SK-N-SH (cell line): ENCODE measurements around the gene KYNU. TPM values are rescaled to one million over a fixed set of nuclear protein-coding genes. Genes with fewer than 3 reads are reported as not detected.

ENCODE experiments used
- CTCF ChIA-PET: fragments of 300-600, 350-600 bp; formaldehyde crosslinking; extraction: SDS; loops from one replicate; lab custom pipeline; 2021; lab: Yijun Ruan, JAX
- POLR2A ChIA-PET: fragments of 350-600 bp; sonication (Branson Sonifier 250); formaldehyde crosslinking; extraction: SDS; loops from one replicate; lab custom pipeline; 2020; ENCODE audit warnings: antibody characterized with exemption, inconsistent platforms; lab: Yijun Ruan, JAX
- DNase-seq: peaks from one replicate; pipeline ENCODE4 v3.0.0; 2012
- H2AFZ ChIP-seq: fragments of 200-600 bp; sonication (generic); 2 replicates; pipeline ENCODE4 v1.8.1; 2016; ENCODE audit warnings: antibody characterized with exemption, mild to moderate bottlenecking, low read depth
- H3F3A ChIP-seq: fragments of 200-600 bp; sonication (generic); replicated peaks from 2 replicates; pipeline ENCODE3; 2016; ENCODE audit warnings: antibody characterized with exemption, mild to moderate bottlenecking; ENCODE audit not compliant: insufficient read depth
- H3K27ac ChIP-seq, 2 experiments: fragments of 200-500 bp in 1 of 2; fragments of 200-600 bp in 1 of 2; sonication (Bioruptor generic) in 1 of 2; sonication (generic), shearing (Covaris generic) in 1 of 2; 2 replicates each; pipeline versions ENCODE4 v1.5.1 to v1.6.1; 2014 to 2016; ENCODE audit warnings: low read depth in 2 of 2, inconsistent platforms in 1 of 2, low read length in 1 of 2, mild to moderate bottlenecking in 1 of 2, mixed read lengths in 1 of 2
- H3K27me3 ChIP-seq: fragments of 200-600 bp; sonication (generic), shearing (Covaris generic); 2 replicates; pipeline ENCODE4 v1.6.1; 2016; ENCODE audit warnings: mixed run types; ENCODE audit not compliant: insufficient read depth
- H3K36me3 ChIP-seq, 2 experiments: fragments of 200-500 bp in 1 of 2; fragments of 200-600 bp in 1 of 2; sonication (Bioruptor generic) in 1 of 2; sonication (generic) in 1 of 2; replicated peaks in 1 of 2; 2 replicates each; pipeline versions ENCODE3 to v1.5.1; 2014 to 2016; ENCODE audit warnings: low read length in 1 of 2, mild to moderate bottlenecking in 1 of 2; ENCODE audit not compliant: insufficient read depth in 2 of 2, control insufficient read depth in 1 of 2
- H3K4me1 ChIP-seq, 2 experiments: fragments of 200-500 bp in 1 of 2; fragments of 200-600 bp in 1 of 2; sonication (Bioruptor generic) in 1 of 2; sonication (generic), shearing (Covaris generic) in 1 of 2; 2 replicates each; pipeline versions ENCODE4 v1.5.1 to v1.6.1; 2014 to 2016; ENCODE audit warnings: low read depth in 1 of 2, low read length in 1 of 2, mixed run types in 1 of 2; ENCODE audit not compliant: insufficient read depth in 2 of 2, control insufficient read depth in 1 of 2
- H3K4me2 ChIP-seq: fragments of 200-600 bp; sonication (generic), shearing (Covaris generic); 2 replicates; pipeline ENCODE4 v1.6.1; 2017; ENCODE audit warnings: mixed run types
- H3K4me3 ChIP-seq, 2 experiments: fragments of 200-500 bp in 1 of 2; fragments of 200-600 bp in 1 of 2; sonication (Bioruptor generic) in 1 of 2; sonication (generic), shearing (Covaris generic) in 1 of 2; 2 replicates each; pipeline versions ENCODE4 v1.5.1 to v1.8.1; 2014 to 2016; ENCODE audit warnings: low read depth in 2 of 2, inconsistent platforms in 1 of 2, low read length in 1 of 2, mild to moderate bottlenecking in 1 of 2, mixed read lengths in 1 of 2, moderate library complexity in 1 of 2
- H3K79me2 ChIP-seq: fragments of 200-600 bp; sonication (generic); 2 replicates; pipeline ENCODE4 v1.8.1; 2017; ENCODE audit warnings: mild to moderate bottlenecking; ENCODE audit not compliant: insufficient read depth
- H3K9ac ChIP-seq: fragments of 200-600 bp; sonication (generic); 2 replicates; pipeline ENCODE4 v1.6.1; 2017; ENCODE audit warnings: mixed run types
- H3K9me2 ChIP-seq: fragments of 200-600 bp; sonication (generic); 2 replicates; pipeline ENCODE4 v1.6.1; 2017; ENCODE audit warnings: mixed run types
- H3K9me3 ChIP-seq: fragments of 200-600 bp; sonication (generic); 2 replicates; pipeline ENCODE4 v1.6.1; 2017; ENCODE audit warnings: mixed run types, mild to moderate bottlenecking, moderate library complexity
- H4K20me1 ChIP-seq: fragments of 200-600 bp; sonication (generic); 2 replicates; pipeline ENCODE4 v1.6.1; 2017; ENCODE audit warnings: mild to moderate bottlenecking, mixed run types; ENCODE audit not compliant: insufficient read depth
- ELF1 ChIP-seq: IDR thresholded peaks from 2 replicates; pipeline ENCODE4 v1.4.0; 2012
- EP300 ChIP-seq, 2 experiments: IDR thresholded peaks; 2 replicates each; pipeline versions ENCODE4 v1.4.0 to v1.6.1; 2012; ENCODE audit warnings: borderline replicate concordance in 1 of 2, low read depth in 1 of 2, low read length in 1 of 2
- FOSL2 ChIP-seq: IDR thresholded peaks from 2 replicates; pipeline ENCODE4 v1.4.0; 2012; ENCODE audit warnings: low read depth, mild to moderate bottlenecking, moderate library complexity, borderline replicate concordance
- FOXJ3 ChIP-seq: sonication (generic); formaldehyde crosslinking; IDR thresholded peaks from 2 replicates; pipeline ENCODE4 v1.5.1; 2020; ENCODE audit warnings: mild to moderate bottlenecking, missing genetic modification reagents
- GABPA ChIP-seq: IDR thresholded peaks from 2 replicates; pipeline ENCODE4 v1.4.0; 2012; ENCODE audit warnings: low read depth, mild to moderate bottlenecking
- GATA2 ChIP-seq: sonication (generic); formaldehyde crosslinking; IDR thresholded peaks from 2 replicates; pipeline ENCODE4 v1.5.0; 2020; ENCODE audit warnings: mild to moderate bottlenecking, missing genetic modification reagents
- JUND ChIP-seq: IDR thresholded peaks from 2 replicates; pipeline ENCODE4 v1.4.0; 2012
- MAX ChIP-seq: IDR thresholded peaks from 2 replicates; pipeline ENCODE4 v1.4.0; 2012; ENCODE audit warnings: low read depth
- MEF2A ChIP-seq: IDR thresholded peaks from 2 replicates; pipeline ENCODE4 v1.4.0; 2012; ENCODE audit warnings: low read depth, borderline replicate concordance
- NFIC ChIP-seq: IDR thresholded peaks from 2 replicates; pipeline ENCODE4 v1.4.0; 2012; ENCODE audit warnings: borderline replicate concordance
- NRF1 ChIP-seq: IDR thresholded peaks from 2 replicates; pipeline ENCODE4 v1.6.1; 2012; ENCODE audit warnings: low read depth, mild to moderate bottlenecking, low read length
- POLR2AphosphoS5 ChIP-seq: IDR thresholded peaks from 2 replicates; pipeline ENCODE4 v1.6.1; 2012; ENCODE audit warnings: low read depth, low read length
- RXRA ChIP-seq: IDR thresholded peaks from 2 replicates; pipeline ENCODE4 v1.4.0; 2012; ENCODE audit warnings: low read depth, mild to moderate bottlenecking, borderline replicate concordance
- SIN3A ChIP-seq: IDR thresholded peaks from 2 replicates; pipeline ENCODE4 v1.6.1; 2012; ENCODE audit warnings: low read depth, mild to moderate bottlenecking, low read length, moderate library complexity, borderline replicate concordance
- SMC3 ChIP-seq: IDR thresholded peaks from 2 replicates; pipeline ENCODE4 v1.6.1; 2012; ENCODE audit warnings: low read depth, low read length, improper control_type of control experiment
- TAF1 ChIP-seq: IDR thresholded peaks from 2 replicates; pipeline ENCODE4 v1.6.1; 2012; ENCODE audit warnings: low read depth, mild to moderate bottlenecking, low read length, moderate library complexity, borderline replicate concordance
- TCF12 ChIP-seq: IDR thresholded peaks from 2 replicates; pipeline ENCODE4 v1.4.0; 2012
- TEAD4 ChIP-seq: IDR thresholded peaks from 2 replicates; pipeline ENCODE4 v1.4.0; 2012; ENCODE audit warnings: mild to moderate bottlenecking, borderline replicate concordance; ENCODE audit not compliant: insufficient read depth
- USF1 ChIP-seq: IDR thresholded peaks from 2 replicates; pipeline ENCODE4 v1.4.0; 2012; ENCODE audit warnings: low read depth, borderline replicate concordance
- YY1 ChIP-seq: IDR thresholded peaks from 2 replicates; pipeline ENCODE4 v1.4.0; 2012; ENCODE audit warnings: low read depth, mild to moderate bottlenecking
- ZBTB33 ChIP-seq: IDR thresholded peaks from 2 replicates; pipeline ENCODE4 v1.4.0; 2012; ENCODE audit warnings: low read depth, borderline replicate concordance
- WGBS: methylation state at CpG from one replicate; pipeline ENCODE4 v1.1.6; 2017; ENCODE audit warnings: low lambda C conversion rate; 5-methylcytosine and 5-hydroxymethylcytosine counted together
- polyA plus RNA-seq, 3 experiments: library from polyadenylated mRNA; depleted of rRNA; stranded (reverse); fragments of >200 nt; gene quantifications; 2 replicates each; pipeline ENCODE4 v1.2.3, GENCODE V29; 2012
- TF ChIP-seq, protein P1 (sequence below): fragments of 150-350 bp; IDR thresholded peaks from 2 replicates; pipeline ENCODE4 v1.6.1; 2016; ENCODE audit warnings: mild to moderate bottlenecking, low read depth, low read length
- TF ChIP-seq, protein P2 (sequence below): fragments of 150-350 bp; IDR thresholded peaks from 2 replicates; pipeline ENCODE4 v1.6.1; 2017; ENCODE audit warnings: antibody characterized with exemption, low read length, low read depth, borderline replicate concordance

KYNU gene
- polyA plus RNA-seq, 1 of the 3 experiments (the other 2 are of a cell fraction) = not detected

GRCh38 chr2:142973160-142973821, 95.8 kb downstream of the KYNU start:
- Histone ChIP-seq H4K20me1 (no peaks in the 10 kb centered on the region), H3K4me1 (no peaks in the 10 kb centered on the region; a peak in 1 of 4 replicates), H3K9me3 (no peaks in the 10 kb centered on the region), H3K27me3 (no peaks in the 10 kb centered on the region), H3K9me2 (no peaks in the 10 kb centered on the region), H3K36me3 (no peaks in the 10 kb centered on the region), H3K79me2 (no peaks in the 10 kb centered on the region), H3F3A (no peaks in the 10 kb centered on the region), H3K27ac (no peak overlapping the region), H2AFZ (no peak overlapping the region), H3K4me2 (no peak overlapping the region), H3K4me3 (no peak overlapping the region), H3K9ac (no peak overlapping the region)
- POLR2A ChIA-PET = no interaction called here
- no peak for TF ChIP-seq FOXJ3 (CRISPR knock-in tag)
- no peak for TF ChIP-seq GATA2 (CRISPR knock-in tag)
- no peak for TF ChIP-seq JUND
- no peak for TF ChIP-seq TAF1
- no peak for TF ChIP-seq SMC3
- no peak for TF ChIP-seq FOSL2
- TF ChIP-seq TCF12 = no peak
- no peak for TF ChIP-seq POLR2AphosphoS5
- no peak for TF ChIP-seq ELF1
- TF ChIP-seq MAX = no peak
- TF ChIP-seq NRF1 = no peak
- TF ChIP-seq EP300 (IDR thresholded peaks at IDR 0.05; ENCODE audit: borderline replicate concordance in 1 of 2, low read depth in 1 of 2, low read length in 1 of 2) = no peak
- no peak for TF ChIP-seq MEF2A
- no peak for TF ChIP-seq YY1
- TF ChIP-seq GABPA = no peak
- TF ChIP-seq USF1 = no peak
- CTCF ChIA-PET = interaction anchor here (1.2 kb wide), 1 partner anchor 8 kb away, joined by 3 read pairs; no protein-coding TSS in a partner anchor
- no peak for DNase-seq
- 47% methylated on average over 4 of the region's 4 CpGs for WGBS

- H2AFZ ChIP-seq = no peak overlapping the region
- H3K4me3 ChIP-seq = no peak overlapping the region
- no peak overlapping the region for H3K27ac ChIP-seq
- H3K4me1 ChIP-seq = no peaks in the 10 kb centered on the region; a peak in 1 of 4 replicates
- H3K79me2 ChIP-seq = no peaks in the 10 kb centered on the region
- 15% methylated on average over 4 of the region's 4 CpGs for WGBS
- no peak overlapping the region for H3K9ac ChIP-seq
- no peaks in the 10 kb centered on the region for H3K9me3 ChIP-seq
- POLR2A ChIA-PET = no interaction called here
- no peaks in the 10 kb centered on the region for H3K27me3 ChIP-seq
- no peaks in the 10 kb centered on the region for H3F3A ChIP-seq
- no peak overlapping the region for H3K4me2 ChIP-seq
- no peak for DNase-seq
- H4K20me1 ChIP-seq = no peaks in the 10 kb centered on the region
- H3K9me2 ChIP-seq = no peaks in the 10 kb centered on the region
- CTCF ChIA-PET = interaction anchor here (1.1 to 4.4 kb wide), 3 partner anchors 9 to 19 kb away, joined by 3 to 24 read pairs (median 5); no protein-coding TSS in a partner anchor
- no peaks in the 10 kb centered on the region for H3K36me3 ChIP-seq
- TF ChIP-seq ZBTB33 = no peak
- TF ChIP-seq TCF12 = no peak
- TF ChIP-seq TEAD4 = no peak
- no peak for TF ChIP-seq GABPA
- no peak for TF ChIP-seq NRF1
- no peak for TF ChIP-seq SIN3A
- TF ChIP-seq ELF1 = no peak
- TF ChIP-seq FOXJ3 (CRISPR knock-in tag) = no peak
- no peak for TF ChIP-seq NFIC
- TF ChIP-seq USF1 = no peak
- TF ChIP-seq, protein P1, sequence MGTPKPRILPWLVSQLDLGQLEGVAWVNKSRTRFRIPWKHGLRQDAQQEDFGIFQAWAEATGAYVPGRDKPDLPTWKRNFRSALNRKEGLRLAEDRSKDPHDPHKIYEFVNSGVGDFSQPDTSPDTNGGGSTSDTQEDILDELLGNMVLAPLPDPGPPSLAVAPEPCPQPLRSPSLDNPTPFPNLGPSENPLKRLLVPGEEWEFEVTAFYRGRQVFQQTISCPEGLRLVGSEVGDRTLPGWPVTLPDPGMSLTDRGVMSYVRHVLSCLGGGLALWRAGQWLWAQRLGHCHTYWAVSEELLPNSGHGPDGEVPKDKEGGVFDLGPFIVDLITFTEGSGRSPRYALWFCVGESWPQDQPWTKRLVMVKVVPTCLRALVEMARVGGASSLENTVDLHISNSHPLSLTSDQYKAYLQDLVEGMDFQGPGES = no peak
- no peak for TF ChIP-seq YY1
- TF ChIP-seq RXRA = no peak
- TF ChIP-seq, protein P2, sequence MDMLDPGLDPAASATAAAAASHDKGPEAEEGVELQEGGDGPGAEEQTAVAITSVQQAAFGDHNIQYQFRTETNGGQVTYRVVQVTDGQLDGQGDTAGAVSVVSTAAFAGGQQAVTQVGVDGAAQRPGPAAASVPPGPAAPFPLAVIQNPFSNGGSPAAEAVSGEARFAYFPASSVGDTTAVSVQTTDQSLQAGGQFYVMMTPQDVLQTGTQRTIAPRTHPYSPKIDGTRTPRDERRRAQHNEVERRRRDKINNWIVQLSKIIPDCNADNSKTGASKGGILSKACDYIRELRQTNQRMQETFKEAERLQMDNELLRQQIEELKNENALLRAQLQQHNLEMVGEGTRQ = no peak
Measured at GRCh38 chr2:142973822-142974207, 96.4 kb downstream of the KYNU start.
